HepG2 (cell line): ENCODE results near the gene DPEP3. TPM values are rescaled to one million over a fixed set of nuclear protein-coding genes. Genes with fewer than 3 reads are reported as not detected.

ENCODE experiments used
- ARNT2 ChIP-seq: sonication (generic); formaldehyde crosslinking; IDR thresholded peaks from 2 replicates; pipeline ENCODE4 v1.8.0; 2022; ENCODE audit warnings: mild to moderate bottlenecking, low read depth, missing genetic modification reagents, moderate library complexity
- GTF2F1 ChIP-seq: fragments of 150-350 bp; IDR thresholded peaks from 2 replicates; pipeline ENCODE4 v1.6.1; 2014; ENCODE audit warnings: low read length
- HNF1B ChIP-seq: sonication (generic); formaldehyde crosslinking; IDR thresholded peaks from 2 replicates; pipeline ENCODE4 v1.5.1; 2020; ENCODE audit warnings: mild to moderate bottlenecking, moderate library complexity, missing genetic modification reagents
- HOXA7 ChIP-seq: sonication (generic); formaldehyde crosslinking; IDR thresholded peaks from 2 replicates; pipeline ENCODE4 v1.8.1; 2022; ENCODE audit warnings: mild to moderate bottlenecking, missing genetic modification reagents, moderate library complexity
- MXD4 ChIP-seq: IDR thresholded peaks from 2 replicates; pipeline ENCODE4 v1.6.1; 2016; ENCODE audit warnings: mild to moderate bottlenecking, missing biosample characterization, missing genetic modification reagents
- NRL ChIP-seq: sonication (generic); formaldehyde crosslinking; IDR thresholded peaks from 2 replicates; pipeline ENCODE4 v1.5.0; 2020; ENCODE audit warnings: missing genetic modification reagents, mild to moderate bottlenecking, moderate library complexity, borderline replicate concordance
- PAX8 ChIP-seq: sonication (generic); formaldehyde crosslinking; IDR thresholded peaks from 2 replicates; pipeline ENCODE4 v1.8.0; 2022; ENCODE audit warnings: mild to moderate bottlenecking, missing genetic modification reagents, borderline replicate concordance
- PHB2 ChIP-seq: fragments of 450-650 bp; IDR thresholded peaks from 2 replicates; pipeline ENCODE4 v1.6.1; 2018; ENCODE audit not compliant: partially characterized antibody
- SKI ChIP-seq: fragments of 450-650 bp; IDR thresholded peaks from one replicate; pipeline ENCODE4 v1.6.1; 2018; ENCODE audit warnings: mild to moderate bottlenecking; ENCODE audit not compliant: partially characterized antibody
- SSRP1 ChIP-seq: IDR thresholded peaks from 2 replicates; pipeline ENCODE4 v1.6.1; 2016; ENCODE audit warnings: control low read depth
- TGIF2 ChIP-seq: IDR thresholded peaks from 2 replicates; pipeline ENCODE4 v1.6.1; 2016; ENCODE audit warnings: control low read depth, missing compliant biosample characterization
- U2AF2 ChIP-seq: fragments of 200-400 bp; formaldehyde crosslinking; IDR thresholded peaks from 2 replicates; pipeline ENCODE4 v1.6.1; 2017; ENCODE audit warnings: low read depth, mild to moderate bottlenecking, low read length
- ZNF121 ChIP-seq: sonication (generic); formaldehyde crosslinking; IDR thresholded peaks from 2 replicates; pipeline ENCODE4 v1.5.0; 2020; ENCODE audit warnings: mild to moderate bottlenecking, missing genetic modification reagents
- ZNF224 ChIP-seq: sonication (generic); formaldehyde crosslinking; IDR thresholded peaks from 2 replicates; pipeline ENCODE4 v1.5.0; 2020; ENCODE audit warnings: mild to moderate bottlenecking, missing genetic modification reagents
- ZNF441 ChIP-seq: sonication (generic); formaldehyde crosslinking; IDR thresholded peaks from 2 replicates; pipeline ENCODE4 v1.7.0; 2021; ENCODE audit warnings: missing genetic modification reagents, borderline replicate concordance
- ZNF781 ChIP-seq: sonication (generic); formaldehyde crosslinking; IDR thresholded peaks from 2 replicates; pipeline ENCODE4 v1.5.1; 2020; ENCODE audit warnings: borderline replicate concordance, mild to moderate bottlenecking, missing genetic modification reagents; ENCODE audit errors: not compliant biosample characterization
- ZNF883 ChIP-seq: sonication (generic); formaldehyde crosslinking; IDR thresholded peaks from 2 replicates; pipeline ENCODE4 v1.5.1; 2020; ENCODE audit warnings: mild to moderate bottlenecking, missing genetic modification reagents; ENCODE audit errors: not compliant biosample characterization
- ZZZ3 ChIP-seq: sonication (generic); formaldehyde crosslinking; IDR thresholded peaks from 2 replicates; pipeline ENCODE4 v1.4.0; 2020; ENCODE audit warnings: missing genetic modification reagents, mild to moderate bottlenecking, borderline replicate concordance
- polyA plus RNA-seq, 8 experiments: library from polyadenylated mRNA; depleted of rRNA in 3 of 8; stranded (reverse) in 7 of 8; unstranded in 1 of 8; fragments of >200 nt; fragmentation: Illumina TruSeq in 4 of 8; extraction: Trizol in 4 of 8; gene quantifications; 2 replicates each; pipeline versions ENCODE4 v1.2.1 to v1.2.3, GENCODE V29; 2011 to 2016; ENCODE audit warnings: low read depth in 4 of 8, missing spikeins in 1 of 8, mixed read lengths in 1 of 8; ENCODE audit not compliant: insufficient read depth in 1 of 8
- total RNA-seq, 5 experiments: library from RNA; depleted of rRNA; stranded (reverse); fragments of >200 nt; fragmentation: Illumina TruSeq; extraction: Trizol; gene quantifications; 2 replicates each; pipeline ENCODE4 v1.2.3, GENCODE V29; 2016; ENCODE audit warnings: low read depth in 1 of 5
- TF ChIP-seq, protein P1 (sequence below): IDR thresholded peaks from 2 replicates; pipeline ENCODE4 v1.6.1; 2012; ENCODE audit warnings: low read length, improper control_type of control experiment
- TF ChIP-seq, protein P2 (sequence below): sonication (generic); formaldehyde crosslinking; IDR thresholded peaks from 2 replicates; pipeline ENCODE4 v1.5.0; 2020; ENCODE audit warnings: missing genetic modification reagents, mild to moderate bottlenecking, borderline replicate concordance

Gene DPEP3
- total and polyA plus RNA-seq, 2 of the 13 experiments (the other 11 are each of a cell fraction or from before 2014, with no cell fraction given): not detected

GRCh38 chr16:67935101-67935401 lies 45.2 kb downstream of the DPEP3 start (continued):
- TF ChIP-seq NRL (CRISPR knock-in tag) (0 out of 2 replicates have a peak, but pooled peaks have one; percentile 50), SSRP1 (CRISPR knock-in tag) (peak; percentile 13; the same call in 1 of the 2 replicates), ZZZ3 (no peak), TGIF2 (CRISPR knock-in tag) (0 out of 2 replicates have a peak, but pooled peaks have one; percentile 17), SKI (no peak), HNF1B (CRISPR knock-in tag) (no peak), ZNF781 (CRISPR knock-in tag) (no peak), GTF2F1 (no peak), U2AF2 (0 out of 2 replicates have a peak, but pooled peaks have one; percentile 62), ZNF121 (peak; percentile 19; the same call in 1 of the 2 replicates), ZNF224 (CRISPR knock-in tag) (peak; percentile 94), ZNF883 (no peak), MXD4 (no peak), HOXA7 (no peak), ARNT2 (0 out of 2 replicates have a peak, but pooled peaks have one; percentile 42), PAX8 (CRISPR knock-in tag) (no peak), ZNF441 (CRISPR knock-in tag) (0 out of 2 replicates have a peak, but pooled peaks have one; percentile 5), PHB2 (no peak)
- TF ChIP-seq, protein P1, sequence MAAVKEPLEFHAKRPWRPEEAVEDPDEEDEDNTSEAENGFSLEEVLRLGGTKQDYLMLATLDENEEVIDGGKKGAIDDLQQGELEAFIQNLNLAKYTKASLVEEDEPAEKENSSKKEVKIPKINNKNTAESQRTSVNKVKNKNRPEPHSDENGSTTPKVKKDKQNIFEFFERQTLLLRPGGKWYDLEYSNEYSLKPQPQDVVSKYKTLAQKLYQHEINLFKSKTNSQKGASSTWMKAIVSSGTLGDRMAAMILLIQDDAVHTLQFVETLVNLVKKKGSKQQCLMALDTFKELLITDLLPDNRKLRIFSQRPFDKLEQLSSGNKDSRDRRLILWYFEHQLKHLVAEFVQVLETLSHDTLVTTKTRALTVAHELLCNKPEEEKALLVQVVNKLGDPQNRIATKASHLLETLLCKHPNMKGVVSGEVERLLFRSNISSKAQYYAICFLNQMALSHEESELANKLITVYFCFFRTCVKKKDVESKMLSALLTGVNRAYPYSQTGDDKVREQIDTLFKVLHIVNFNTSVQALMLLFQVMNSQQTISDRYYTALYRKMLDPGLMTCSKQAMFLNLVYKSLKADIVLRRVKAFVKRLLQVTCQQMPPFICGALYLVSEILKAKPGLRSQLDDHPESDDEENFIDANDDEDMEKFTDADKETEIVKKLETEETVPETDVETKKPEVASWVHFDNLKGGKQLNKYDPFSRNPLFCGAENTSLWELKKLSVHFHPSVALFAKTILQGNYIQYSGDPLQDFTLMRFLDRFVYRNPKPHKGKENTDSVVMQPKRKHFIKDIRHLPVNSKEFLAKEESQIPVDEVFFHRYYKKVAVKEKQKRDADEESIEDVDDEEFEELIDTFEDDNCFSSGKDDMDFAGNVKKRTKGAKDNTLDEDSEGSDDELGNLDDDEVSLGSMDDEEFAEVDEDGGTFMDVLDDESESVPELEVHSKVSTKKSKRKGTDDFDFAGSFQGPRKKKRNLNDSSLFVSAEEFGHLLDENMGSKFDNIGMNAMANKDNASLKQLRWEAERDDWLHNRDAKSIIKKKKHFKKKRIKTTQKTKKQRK: no peak
- TF ChIP-seq, protein P2, sequence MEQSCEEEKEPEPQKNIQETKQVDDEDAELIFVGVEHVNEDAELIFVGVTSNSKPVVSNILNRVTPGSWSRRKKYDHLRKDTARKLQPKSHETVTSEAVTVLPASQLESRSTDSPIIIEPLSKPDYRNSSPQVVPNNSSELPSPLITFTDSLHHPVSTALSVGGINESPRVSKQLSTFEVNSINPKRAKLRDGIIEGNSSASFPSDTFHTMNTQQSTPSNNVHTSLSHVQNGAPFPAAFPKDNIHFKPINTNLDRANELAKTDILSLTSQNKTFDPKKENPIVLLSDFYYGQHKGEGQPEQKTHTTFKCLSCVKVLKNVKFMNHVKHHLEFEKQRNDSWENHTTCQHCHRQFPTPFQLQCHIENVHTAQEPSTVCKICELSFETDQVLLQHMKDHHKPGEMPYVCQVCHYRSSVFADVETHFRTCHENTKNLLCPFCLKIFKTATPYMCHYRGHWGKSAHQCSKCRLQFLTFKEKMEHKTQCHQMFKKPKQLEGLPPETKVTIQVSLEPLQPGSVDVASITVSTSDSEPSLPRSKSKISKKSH (CRISPR knock-in tag): no peak; the same call in 1 of the 2 replicates
- TF ChIP-seq, all 625 proteins: peak for 20
